HUES6 (cell line): ENCODE measurements around the gene TMPRSS6.

Source experiments
- H3K27ac ChIP-seq: 2 replicates; pipeline ENCODE4 v1.7.0; 2013; ENCODE audit warnings: low read depth, mild to moderate bottlenecking, low read length, inconsistent platforms
- H3K27me3 ChIP-seq: 2 replicates; pipeline ENCODE4 v1.6.1; 2013; ENCODE audit warnings: low read length; ENCODE audit not compliant: control insufficient read depth, insufficient read depth
- H3K36me3 ChIP-seq: 2 replicates; pipeline ENCODE4 v1.6.1; 2013; ENCODE audit warnings: low read length; ENCODE audit not compliant: control insufficient read depth, insufficient read depth
- H3K4me1 ChIP-seq: 2 replicates; pipeline ENCODE4 v1.6.1; 2013; ENCODE audit warnings: low read length; ENCODE audit not compliant: control insufficient read depth, insufficient read depth
- H3K4me3 ChIP-seq: 2 replicates; pipeline ENCODE4 v1.5.1; 2013; ENCODE audit warnings: low read depth, low read length
- H3K9ac ChIP-seq: one replicate; pipeline ENCODE4 v1.6.1; 2013; ENCODE audit warnings: mild to moderate bottlenecking, low read length
- H3K9me3 ChIP-seq: 2 replicates; pipeline ENCODE4 v1.6.1; 2013; ENCODE audit warnings: low read depth, low read length; ENCODE audit not compliant: control insufficient read depth, insufficient read depth

Gene TMPRSS6

GRCh38 chr22:37057226-37057625 lies 52.3 kb downstream of the TMPRSS6 start:
- Histone ChIP-seq H3K36me3 (peaks cover 41% of the 10 kb centered on the region), H3K9me3 (no peaks in the 10 kb centered on the region), H3K27me3 (no peaks in the 10 kb centered on the region), H3K4me1 (peaks cover 10% of the 10 kb centered on the region), H3K4me3 (no peak overlapping the region), H3K9ac (no peak overlapping the region), H3K27ac (no peak overlapping the region)

DNA sequence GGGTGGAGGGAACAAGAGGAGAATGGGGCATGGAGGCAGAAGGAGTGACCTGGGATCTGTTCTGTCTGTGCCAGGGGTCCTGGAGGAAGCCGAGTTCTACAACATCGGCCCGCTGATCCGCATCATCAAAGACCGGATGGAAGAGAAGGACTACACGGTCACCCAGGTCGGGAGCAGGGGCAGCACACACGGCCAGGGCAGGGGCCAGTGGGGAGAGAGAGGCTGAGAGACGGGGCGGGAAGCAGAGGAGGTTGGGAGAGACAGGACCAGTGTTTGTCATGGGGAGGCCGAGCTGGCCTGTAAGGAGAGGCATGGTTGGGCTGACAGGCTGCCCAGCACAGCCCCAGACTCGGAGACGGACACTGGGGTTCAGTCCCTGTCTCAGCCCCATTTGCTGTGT lies 53.3 kb downstream of the TMPRSS6 start:
- Histone ChIP-seq H3K9ac (no peak overlapping the region), H3K36me3 (peaks cover 41% of the 10 kb centered on the region)

GRCh38 chr22:37054600-37055365 lies 54.7 kb downstream of the TMPRSS6 start:
- Histone ChIP-seq H3K36me3 (peaks cover 35% of the 10 kb centered on the region), H3K27ac (no peak overlapping the region), H3K27me3 (peaks cover 6% of the 10 kb centered on the region; the same call in 1 of the 2 replicates), H3K9ac (no peak overlapping the region), H3K4me3 (no peak overlapping the region), H3K9me3 (no peaks in the 10 kb centered on the region), H3K4me1 (peaks cover 7% of the 10 kb centered on the region)

More for the DNA sequence above, 53.3 kb downstream of the TMPRSS6 start:
- Histone ChIP-seq H3K4me3 (no peak overlapping the region), H3K9me3 (no peaks in the 10 kb centered on the region), H3K4me1 (peaks cover 4% of the 10 kb centered on the region), H3K27me3 (no peaks in the 10 kb centered on the region), H3K27ac (no peak overlapping the region)

- Histone ChIP-seq H3K9ac (no peak overlapping the region), H3K4me1 (peaks cover 7% of the 10 kb centered on the region), H3K27ac (no peak overlapping the region)
These were observed 55.5 kb downstream of the TMPRSS6 start for GRCh38 chr22:37054056-37054395.

GRCh38 chr22:37053310-37054055 lies 56.0 kb downstream of the TMPRSS6 start:
- H3K27me3 ChIP-seq, result peaks cover 6% of the 10 kb centered on the region; the same call in 1 of the 2 replicates
- H3K9ac ChIP-seq, result peak overlapping the region; percentile 20
- peaks cover 35% of the 10 kb centered on the region for H3K36me3 ChIP-seq
- no peak overlapping the region for H3K27ac ChIP-seq
- H3K9me3 ChIP-seq, result no peaks in the 10 kb centered on the region
- H3K4me3 ChIP-seq, result no peak overlapping the region
- peaks cover 7% of the 10 kb centered on the region; the same call in 1 of the 2 replicates for H3K4me1 ChIP-seq

More at GRCh38 chr22:37054056-37054395, 55.5 kb downstream of the TMPRSS6 start:
- peaks cover 35% of the 10 kb centered on the region for H3K36me3 ChIP-seq
- no peak overlapping the region for H3K4me3 ChIP-seq
- no peaks in the 10 kb centered on the region for H3K9me3 ChIP-seq
- H3K27me3 ChIP-seq, result peaks cover 6% of the 10 kb centered on the region; the same call in 1 of the 2 replicates

DNA sequence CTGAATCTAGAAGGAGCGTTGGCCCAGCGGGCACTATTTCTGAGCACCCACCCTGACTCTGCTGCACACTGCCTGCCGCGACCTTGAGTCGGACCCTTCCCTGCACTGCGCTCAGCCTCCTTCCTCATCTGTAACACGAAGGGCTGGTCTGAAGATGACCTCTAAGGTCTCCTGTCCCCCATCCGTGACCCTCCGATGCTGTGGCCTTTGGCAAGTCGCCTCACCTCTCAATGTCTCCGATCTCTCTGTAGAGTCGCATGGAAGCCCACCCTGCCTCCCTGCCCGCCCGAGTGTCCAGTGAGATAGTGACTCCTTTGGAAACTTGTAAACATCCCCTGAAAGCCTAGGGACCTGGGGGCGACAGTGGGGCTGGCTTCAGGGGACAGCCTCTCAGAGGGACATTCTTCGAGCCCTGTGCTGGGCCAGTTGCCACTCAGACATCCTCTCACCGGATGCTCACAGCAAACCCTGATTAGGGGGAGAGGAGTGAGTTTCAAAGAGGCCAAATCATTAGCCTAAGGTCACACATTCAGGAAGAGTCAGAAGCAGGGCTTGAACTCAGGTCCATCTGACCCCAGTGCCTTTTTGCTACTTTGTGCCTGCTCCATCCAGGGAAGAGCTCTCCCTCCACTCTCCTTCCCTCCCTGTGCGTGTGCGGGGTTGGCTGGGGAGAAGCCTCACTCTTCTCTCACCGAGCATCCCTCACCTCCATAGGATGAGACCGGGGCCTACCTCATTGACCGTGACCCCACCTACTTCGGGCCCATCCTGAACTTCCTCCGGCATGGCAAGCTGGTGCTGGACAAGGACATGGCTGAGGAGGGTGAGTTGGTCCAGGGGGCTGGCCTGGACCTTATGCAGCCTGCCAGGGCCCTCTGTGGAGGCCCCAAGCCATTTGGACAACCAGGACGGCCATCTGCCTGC lies 56.9 kb downstream of the TMPRSS6 start:
- peaks cover 7% of the 10 kb centered on the region; the same call in 1 of the 2 replicates for H3K4me1 ChIP-seq
- peak overlapping the region; percentile 20 for H3K9ac ChIP-seq
- H3K27me3 ChIP-seq, result peaks cover 6% of the 10 kb centered on the region; the same call in 1 of the 2 replicates
- H3K36me3 ChIP-seq, result peaks cover 27% of the 10 kb centered on the region
- H3K4me3 ChIP-seq, result peak overlapping the region; percentile 92
- no peak overlapping the region for H3K27ac ChIP-seq
- H3K9me3 ChIP-seq, result no peaks in the 10 kb centered on the region

GRCh38 chr22:37051391-37052385 lies 57.8 kb downstream of the TMPRSS6 start, which contains the start of gene KCTD17:
TSS of gene KCTD17 (plus strand) at chr22:37051742. CDS start at chr22:37051761, 19 bp downstream.
- Histone ChIP-seq H3K4me1 (peaks cover 7% of the 10 kb centered on the region; the same call in 1 of the 2 replicates), H3K9me3 (no peaks in the 10 kb centered on the region), H3K4me3 (peak within 1 kb of the TSS; percentile 92), H3K9ac (peak within 1 kb of the TSS; percentile 53), H3K27ac (no peak within 1 kb of the TSS), H3K36me3 (peaks cover 18% of the 10 kb centered on the region), H3K27me3 (peaks cover 6% of the 10 kb centered on the region; the same call in 1 of the 2 replicates)

GRCh38 chr22:37050913-37051312 lies 58.6 kb downstream of the TMPRSS6 start:
- H3K9me3 ChIP-seq, result no peaks in the 10 kb centered on the region
- no peak overlapping the region for H3K9ac ChIP-seq
- H3K27ac ChIP-seq, result no peak overlapping the region
- peak overlapping the region; percentile 92; the same call in 1 of the 2 replicates for H3K4me3 ChIP-seq
- peaks cover 6% of the 10 kb centered on the region; the same call in 1 of the 2 replicates for H3K27me3 ChIP-seq
- H3K36me3 ChIP-seq, result peaks cover 10% of the 10 kb centered on the region; the same call in 1 of the 2 replicates
- peaks cover 7% of the 10 kb centered on the region; the same call in 1 of the 2 replicates for H3K4me1 ChIP-seq

DNA sequence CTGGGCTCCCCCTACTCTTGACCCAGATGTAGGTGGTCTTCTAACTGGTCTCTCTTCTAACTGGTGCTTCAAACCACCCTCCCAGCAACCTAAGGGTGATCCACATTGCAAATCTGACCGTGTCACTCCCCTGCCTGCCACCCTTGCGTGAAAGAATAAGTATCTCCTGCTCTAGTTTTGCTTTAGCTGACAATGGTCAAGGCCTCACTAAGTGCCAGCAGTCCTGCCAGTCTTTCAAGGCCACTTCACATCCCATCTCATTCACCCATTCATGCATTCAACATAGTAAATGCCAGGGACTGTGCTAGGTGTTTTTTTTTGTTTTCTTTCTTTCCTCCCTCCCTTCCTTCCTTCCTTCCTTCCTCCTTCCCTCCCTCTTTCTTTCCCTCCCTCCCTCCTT lies 60.3 kb downstream of the TMPRSS6 start:
- no peak overlapping the region for H3K9ac ChIP-seq
- peaks cover 5% of the 10 kb centered on the region; the same call in 1 of the 2 replicates for H3K36me3 ChIP-seq
- H3K9me3 ChIP-seq, result no peaks in the 10 kb centered on the region
- no peak overlapping the region for H3K4me3 ChIP-seq
- peaks cover 7% of the 10 kb centered on the region; the same call in 1 of the 2 replicates for H3K4me1 ChIP-seq
- H3K27ac ChIP-seq, result no peak overlapping the region
- peaks cover 6% of the 10 kb centered on the region; the same call in 1 of the 2 replicates for H3K27me3 ChIP-seq
